ENCODE data around the gene TUBG1.

- TF ChIP-seq POLR2AphosphoS5 (IDR thresholded peaks at IDR 0.05; ENCODE audit: low read depth, low read length) (no peak), POLR2A (IDR thresholded peaks at IDR 0.05; ENCODE audit: low read depth, low read length) (no peak; the same call in 1 of the 2 replicates), TAF1 (IDR thresholded peaks at IDR 0.05; ENCODE audit: borderline replicate concordance, low read depth, low read length) (no peak)
Observed at GRCh38 chr17:42577140-42577531, 32.3 kb upstream of the TUBG1 start.

Data from GM12892 (cell line).